Transverse colon (tissue), 4 donors: ENCODE measurements around the gene PRDM11. TPM values are rescaled to one million over a fixed set of nuclear protein-coding genes. Genes with fewer than 3 reads are reported as not detected.

ENCODE experiments used
- DNase-seq: peaks from one replicate; pipeline ENCODE4 v3.0.0-alpha.2; 2019
- H3K27ac ChIP-seq, 4 donors: fragments of 200-600 bp; sonication (generic); 2 replicates each; pipeline ENCODE4 v1.5.1; 2016 to 2018; ENCODE audit warnings: inconsistent platforms in 4 of 4
- H3K27me3 ChIP-seq: fragments of 200-600 bp; sonication (generic); 2 replicates; pipeline ENCODE4 v1.5.1; 2017; ENCODE audit warnings: inconsistent platforms
- H3K36me3 ChIP-seq, 4 donors: fragments of 200-600 bp; sonication (generic); 2 replicates each; pipeline ENCODE4 v1.5.1; 2017 to 2019; ENCODE audit warnings: inconsistent platforms in 4 of 4
- H3K4me1 ChIP-seq, 4 donors: fragments of 200-600 bp; sonication (generic); 2 replicates each; pipeline ENCODE4 v1.5.1; 2017 to 2020; ENCODE audit warnings: inconsistent platforms in 4 of 4
- H3K4me3 ChIP-seq, 4 donors: fragments of 200-600 bp; sonication (generic); 1 replicate in 1 of 4; 2 replicates in 3 of 4; pipeline versions ENCODE4 v1.5.1 to v1.6.1; 2017 to 2019; ENCODE audit warnings: inconsistent platforms in 4 of 4
- H3K9me3 ChIP-seq, 2 donors: fragments of 200-600 bp; sonication (generic); 2 replicates each; pipeline ENCODE4 v1.5.1; 2017 to 2019; ENCODE audit warnings: inconsistent platforms in 2 of 2
- EP300 ChIP-seq: sonication (generic); formaldehyde crosslinking; IDR thresholded peaks from one replicate; pipeline ENCODE4 v1.6.1; 2017; ENCODE audit warnings: antibody characterized with exemption, low read depth
- POLR2A ChIP-seq: fragments of 450-650 bp; IDR thresholded peaks from one replicate; pipeline ENCODE4 v1.6.1; 2016; ENCODE audit warnings: antibody characterized with exemption, mild to moderate bottlenecking, moderate library complexity
- POLR2AphosphoS5 ChIP-seq, 3 donors: sonication (generic); formaldehyde crosslinking; IDR thresholded peaks; one replicate each; pipeline ENCODE4 v1.6.1; 2016; ENCODE audit warnings: antibody characterized with exemption in 3 of 3
- WGBS, 2 donors: methylation state at CpG; one replicate each; pipeline ENCODE4 v1.1.5; 2018; ENCODE audit warnings: low coverage in 1 of 2; 5-methylcytosine and 5-hydroxymethylcytosine counted together
- in situ Hi-C, 4 donors: fragments of 200-750 bp; cut with MboI; loops; one replicate each; pipeline versions ENCODE4 v1.15.0 to v1.15.1; 2017; ENCODE audit warnings: low sequenced_read_pairs in 3 of 4, low pct_ligation_motif_present in 1 of 4, low pct_unique_long_range_greater_than_20kb in 1 of 4
- intact Hi-C: fragments of 100-400 bp; cut with DNase I; formaldehyde crosslinking; loops from one replicate; pipeline ENCODE4 v1.15.1; 2023; ENCODE audit warnings: low total_unique reads
- total RNA-seq, 4 donors: library from RNA; depleted of rRNA; stranded (reverse); fragments of >200 nt; gene quantifications; one replicate each; pipeline ENCODE4 v1.1.0, GENCODE V29; 2016
- TF ChIP-seq, protein P1 (sequence below), 5 experiments: fragments of 200-600 bp in 3 of 5; fragments of 450-650 bp in 2 of 5; sonication (generic) in 3 of 5; IDR thresholded peaks; 1 replicate in 2 of 5; 2 replicates in 3 of 5; pipeline ENCODE4 v1.5.1; 2016 to 2017; ENCODE audit warnings: antibody characterized with exemption in 5 of 5, inconsistent platforms in 3 of 5, mild to moderate bottlenecking in 2 of 5, moderate library complexity in 1 of 5

The PRDM11 gene
- total RNA-seq, 4 donors from 2014 or later, result 5.0 to 11.2 (median 7.9) TPM

DNA sequence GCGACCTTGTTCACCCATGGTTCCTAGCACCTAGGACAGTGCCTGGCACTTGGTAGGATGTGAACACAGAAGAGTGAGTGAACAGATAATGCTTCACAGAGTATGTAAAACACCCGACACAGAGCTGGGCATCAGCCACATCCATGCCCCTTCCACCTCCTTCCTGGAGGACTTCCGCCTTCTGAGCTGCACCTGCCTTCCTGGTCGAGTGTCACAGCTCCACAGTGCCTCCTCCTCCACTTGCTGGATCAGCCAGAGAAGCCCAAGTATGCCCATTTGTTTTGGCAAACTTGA is 20.1 kb downstream of the PRDM11 start:
- Histone ChIP-seq H3K9me3 (no peaks in the 10 kb centered on the region), H3K27me3 (no peaks in the 10 kb centered on the region), H3K4me1 (peaks cover 0 to 11% (median 2%) of the 10 kb centered on the region in 4 donors), H3K27ac (no peak overlapping the region), H3K4me3 (no peak overlapping the region), H3K36me3 (no peaks in the 10 kb centered on the region)
- in situ Hi-C loops (no loop called here), intact Hi-C loops (no loop called here)
- TF ChIP-seq EP300 (no peak), POLR2AphosphoS5 (IDR thresholded peaks at IDR 0.05) (no peak), POLR2A (no peak)
- TF ChIP-seq, protein P1, sequence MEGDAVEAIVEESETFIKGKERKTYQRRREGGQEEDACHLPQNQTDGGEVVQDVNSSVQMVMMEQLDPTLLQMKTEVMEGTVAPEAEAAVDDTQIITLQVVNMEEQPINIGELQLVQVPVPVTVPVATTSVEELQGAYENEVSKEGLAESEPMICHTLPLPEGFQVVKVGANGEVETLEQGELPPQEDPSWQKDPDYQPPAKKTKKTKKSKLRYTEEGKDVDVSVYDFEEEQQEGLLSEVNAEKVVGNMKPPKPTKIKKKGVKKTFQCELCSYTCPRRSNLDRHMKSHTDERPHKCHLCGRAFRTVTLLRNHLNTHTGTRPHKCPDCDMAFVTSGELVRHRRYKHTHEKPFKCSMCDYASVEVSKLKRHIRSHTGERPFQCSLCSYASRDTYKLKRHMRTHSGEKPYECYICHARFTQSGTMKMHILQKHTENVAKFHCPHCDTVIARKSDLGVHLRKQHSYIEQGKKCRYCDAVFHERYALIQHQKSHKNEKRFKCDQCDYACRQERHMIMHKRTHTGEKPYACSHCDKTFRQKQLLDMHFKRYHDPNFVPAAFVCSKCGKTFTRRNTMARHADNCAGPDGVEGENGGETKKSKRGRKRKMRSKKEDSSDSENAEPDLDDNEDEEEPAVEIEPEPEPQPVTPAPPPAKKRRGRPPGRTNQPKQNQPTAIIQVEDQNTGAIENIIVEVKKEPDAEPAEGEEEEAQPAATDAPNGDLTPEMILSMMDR (IDR thresholded peaks at IDR 0.05), result no peak
- no peak for DNase-seq
- WGBS, 2 donors, result 37 to 79% methylated on average over 2 to 4 of the region's 4 CpGs

DNA sequence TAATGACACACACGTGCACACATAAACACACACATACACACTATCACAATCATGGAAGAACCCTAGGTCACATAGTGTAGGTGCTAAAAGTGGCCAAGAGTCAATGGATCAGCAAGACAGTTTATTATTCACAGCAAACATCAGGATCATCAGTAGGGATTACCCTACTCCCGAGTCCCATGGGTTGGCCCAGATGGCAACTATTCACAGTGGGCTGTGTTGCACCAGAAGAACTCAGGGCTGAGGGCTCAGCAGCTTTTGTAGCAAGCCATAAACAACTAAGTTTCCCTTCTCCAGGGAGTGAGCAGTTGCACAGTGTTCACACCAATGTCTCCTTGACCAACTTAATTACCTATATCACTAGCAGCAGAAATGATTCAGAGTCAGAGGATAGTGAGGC is 20.8 kb downstream of the PRDM11 start:
- intact Hi-C loops, result no loop called here
- no peak overlapping the region for H3K4me3 ChIP-seq
- DNase-seq, result no peak
- H3K27me3 ChIP-seq, result no peaks in the 10 kb centered on the region
- H3K27ac ChIP-seq, result no peak overlapping the region
- no peak for TF ChIP-seq EP300
- TF ChIP-seq, protein P1 (IDR thresholded peaks at IDR 0.05), result no peak
- no peak for TF ChIP-seq POLR2AphosphoS5 (IDR thresholded peaks at IDR 0.05)
- TF ChIP-seq POLR2A, result no peak
- 79% methylated on average over 2 of the region's 2 CpGs; no CpG with 5 or more reads in 1 of the 2 donors for WGBS, 2 donors
- no peaks in the 10 kb centered on the region for H3K36me3 ChIP-seq
- H3K9me3 ChIP-seq, result no peaks in the 10 kb centered on the region
- in situ Hi-C loops, result no loop called here
- peaks cover 0 to 13% (median 0%) of the 10 kb centered on the region in 4 donors for H3K4me1 ChIP-seq

GRCh38 chr11:45168366-45169130 is 22.1 kb downstream of the PRDM11 start:
- no peak for TF ChIP-seq EP300
- TF ChIP-seq, protein P1 (IDR thresholded peaks at IDR 0.05), result no peak
- no peak for TF ChIP-seq POLR2A
- no peak for DNase-seq
- WGBS, 2 donors, result 76 to 80% methylated on average over 2 to 10 of the region's 10 CpGs
- Histone ChIP-seq H3K36me3 (no peaks in the 10 kb centered on the region), H3K9me3 (no peaks in the 10 kb centered on the region), H3K4me1 (peaks cover 0 to 23% (median 0%) of the 10 kb centered on the region in 4 donors), H3K4me3 (no peak overlapping the region), H3K27ac (no peak overlapping the region), H3K27me3 (no peaks in the 10 kb centered on the region)
- intact Hi-C loops, result no loop called here
- in situ Hi-C loops, result no loop called here

DNA sequence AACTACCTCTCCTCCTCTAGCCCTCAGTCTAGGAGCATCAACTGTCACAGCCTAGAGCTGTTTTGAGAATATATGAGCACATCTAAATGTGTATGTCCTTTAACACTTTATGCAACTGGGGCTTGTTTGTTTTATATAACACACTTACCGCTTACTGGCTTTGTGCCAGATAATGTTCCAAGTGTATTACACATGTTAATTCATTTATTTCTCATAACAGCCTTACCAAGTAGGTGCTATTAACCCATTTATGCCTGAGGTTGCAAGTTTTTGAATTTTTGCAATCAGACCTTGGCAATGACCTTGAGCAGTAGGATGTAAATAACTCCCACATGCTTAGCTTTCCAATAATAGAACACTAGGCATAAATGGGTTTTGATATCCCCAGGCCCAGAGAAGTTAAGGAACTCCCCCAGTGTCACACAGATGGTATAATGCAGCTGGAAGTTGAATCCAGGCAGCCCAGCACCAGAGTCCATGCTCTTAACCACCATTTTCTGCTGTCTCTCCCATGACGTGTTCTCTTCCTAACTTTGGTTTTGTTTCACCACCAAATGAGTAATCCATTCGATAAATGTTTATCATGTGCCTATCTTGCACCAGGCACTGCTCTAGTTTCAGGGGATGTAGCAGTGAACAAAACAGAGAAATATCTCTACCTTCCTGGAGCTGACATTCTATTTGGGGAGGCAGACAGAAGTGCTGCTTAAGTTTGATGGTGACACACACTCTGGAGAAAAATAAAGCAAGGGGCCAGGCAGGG is 23.1 kb downstream of the PRDM11 start:
- 68 to 71% methylated on average over 3 of the region's 3 CpGs for WGBS, 2 donors
- no peak overlapping the region for H3K27ac ChIP-seq
- no peaks in the 10 kb centered on the region for H3K9me3 ChIP-seq
- no peak for DNase-seq
- H3K4me3 ChIP-seq, result no peak overlapping the region
- no peaks in the 10 kb centered on the region for H3K36me3 ChIP-seq
- intact Hi-C loops, result no loop called here
- peaks cover 0 to 22% (median 0%) of the 10 kb centered on the region in 4 donors for H3K4me1 ChIP-seq
- no peak for TF ChIP-seq POLR2AphosphoS5 (IDR thresholded peaks at IDR 0.05)
- no peak for TF ChIP-seq EP300
- TF ChIP-seq POLR2A, result no peak
- TF ChIP-seq, protein P1 (IDR thresholded peaks at IDR 0.05), result no peak
- in situ Hi-C loops, result no loop called here
- no peaks in the 10 kb centered on the region for H3K27me3 ChIP-seq
